Measurements from ENCODE around the gene SOBP.

DNA sequence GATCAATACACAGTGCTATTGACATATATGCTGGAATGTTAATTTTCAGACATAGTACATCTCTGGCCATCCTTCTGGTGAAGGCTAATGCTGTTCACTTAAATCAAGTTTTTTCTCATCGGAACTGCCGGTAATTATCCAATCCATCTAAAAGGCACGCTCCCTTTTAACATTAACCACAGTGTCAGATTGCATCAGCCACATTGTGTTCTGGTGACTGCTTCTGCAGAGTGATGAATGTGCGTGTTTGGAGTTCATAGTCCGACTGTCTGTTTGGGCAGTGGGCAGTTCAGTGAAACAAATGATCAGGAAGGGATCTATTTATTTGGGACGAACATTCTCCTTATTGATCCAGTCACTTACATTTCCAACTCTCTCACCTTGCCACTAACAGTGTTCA is 49.5 kb downstream of the SOBP start:
- TF ChIP-seq, protein P1, sequence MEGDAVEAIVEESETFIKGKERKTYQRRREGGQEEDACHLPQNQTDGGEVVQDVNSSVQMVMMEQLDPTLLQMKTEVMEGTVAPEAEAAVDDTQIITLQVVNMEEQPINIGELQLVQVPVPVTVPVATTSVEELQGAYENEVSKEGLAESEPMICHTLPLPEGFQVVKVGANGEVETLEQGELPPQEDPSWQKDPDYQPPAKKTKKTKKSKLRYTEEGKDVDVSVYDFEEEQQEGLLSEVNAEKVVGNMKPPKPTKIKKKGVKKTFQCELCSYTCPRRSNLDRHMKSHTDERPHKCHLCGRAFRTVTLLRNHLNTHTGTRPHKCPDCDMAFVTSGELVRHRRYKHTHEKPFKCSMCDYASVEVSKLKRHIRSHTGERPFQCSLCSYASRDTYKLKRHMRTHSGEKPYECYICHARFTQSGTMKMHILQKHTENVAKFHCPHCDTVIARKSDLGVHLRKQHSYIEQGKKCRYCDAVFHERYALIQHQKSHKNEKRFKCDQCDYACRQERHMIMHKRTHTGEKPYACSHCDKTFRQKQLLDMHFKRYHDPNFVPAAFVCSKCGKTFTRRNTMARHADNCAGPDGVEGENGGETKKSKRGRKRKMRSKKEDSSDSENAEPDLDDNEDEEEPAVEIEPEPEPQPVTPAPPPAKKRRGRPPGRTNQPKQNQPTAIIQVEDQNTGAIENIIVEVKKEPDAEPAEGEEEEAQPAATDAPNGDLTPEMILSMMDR (IDR thresholded peaks at IDR 0.05), result no peak
- no peak for TF ChIP-seq POLR2A (IDR thresholded peaks at IDR 0.05)
- no peak for TF ChIP-seq POLR2AphosphoS5 (IDR thresholded peaks at IDR 0.05)
